ENCODE measurements around the gene NOX4.

DNA sequence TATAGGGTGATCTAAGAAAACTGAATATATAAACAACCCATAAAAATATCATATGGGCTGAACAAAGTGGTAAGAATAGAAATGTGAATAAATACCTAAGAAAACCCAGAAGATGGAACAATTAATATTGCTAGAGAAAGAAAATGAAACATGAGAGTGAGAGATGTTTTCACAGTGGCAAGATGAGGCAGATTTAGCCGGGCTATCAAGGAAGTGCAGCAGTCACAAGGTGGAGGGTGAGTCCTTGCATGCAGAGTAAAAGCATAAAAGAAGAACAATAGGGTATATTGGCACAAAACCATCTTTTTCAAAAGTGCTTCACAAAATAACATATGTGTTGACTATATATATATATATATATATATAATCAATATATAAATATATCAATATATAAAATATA lies 49.6 kb downstream of the NOX4 start:
- TF ChIP-seq, protein P1, sequence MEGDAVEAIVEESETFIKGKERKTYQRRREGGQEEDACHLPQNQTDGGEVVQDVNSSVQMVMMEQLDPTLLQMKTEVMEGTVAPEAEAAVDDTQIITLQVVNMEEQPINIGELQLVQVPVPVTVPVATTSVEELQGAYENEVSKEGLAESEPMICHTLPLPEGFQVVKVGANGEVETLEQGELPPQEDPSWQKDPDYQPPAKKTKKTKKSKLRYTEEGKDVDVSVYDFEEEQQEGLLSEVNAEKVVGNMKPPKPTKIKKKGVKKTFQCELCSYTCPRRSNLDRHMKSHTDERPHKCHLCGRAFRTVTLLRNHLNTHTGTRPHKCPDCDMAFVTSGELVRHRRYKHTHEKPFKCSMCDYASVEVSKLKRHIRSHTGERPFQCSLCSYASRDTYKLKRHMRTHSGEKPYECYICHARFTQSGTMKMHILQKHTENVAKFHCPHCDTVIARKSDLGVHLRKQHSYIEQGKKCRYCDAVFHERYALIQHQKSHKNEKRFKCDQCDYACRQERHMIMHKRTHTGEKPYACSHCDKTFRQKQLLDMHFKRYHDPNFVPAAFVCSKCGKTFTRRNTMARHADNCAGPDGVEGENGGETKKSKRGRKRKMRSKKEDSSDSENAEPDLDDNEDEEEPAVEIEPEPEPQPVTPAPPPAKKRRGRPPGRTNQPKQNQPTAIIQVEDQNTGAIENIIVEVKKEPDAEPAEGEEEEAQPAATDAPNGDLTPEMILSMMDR (IDR thresholded peaks at IDR 0.05) = no peak
- no peak for TF ChIP-seq POLR2A (IDR thresholded peaks at IDR 0.05)

All from esophagus squamous epithelium (tissue), 4 donors.